PC-9 (cell line): ENCODE results near the gene SYT7.

ENCODE experiments used
- CTCF ChIP-seq: fragments of 200-600 bp; sonication (generic); conservative IDR thresholded peaks from 2 replicates; pipeline ENCODE4 v1.6.1; 2017; ENCODE audit warnings: mixed run types, antibody characterized with exemption, mild to moderate bottlenecking, moderate library complexity
- EZH2 ChIP-seq: fragments of 200-600 bp; sonication (generic); IDR thresholded peaks from 2 replicates; pipeline ENCODE4 v1.8.0; 2017; ENCODE audit warnings: antibody characterized with exemption, low read depth

- TF ChIP-seq CTCF (no peak), EZH2 (no peak)
Measured at GRCh38 chr11:61596990-61597389, 16.1 kb upstream of the SYT7 start.
